HG03097 (cell line): ENCODE measurements around the gene PHRF1.

Source experiments
- ATAC-seq: cut with Tn5 transposase; IDR thresholded peaks from one replicate; pipeline ENCODE4 v1.9.1; 2021; ENCODE audit not compliant: unreplicated experiment, low FRiP score

PHRF1 gene

DNA sequence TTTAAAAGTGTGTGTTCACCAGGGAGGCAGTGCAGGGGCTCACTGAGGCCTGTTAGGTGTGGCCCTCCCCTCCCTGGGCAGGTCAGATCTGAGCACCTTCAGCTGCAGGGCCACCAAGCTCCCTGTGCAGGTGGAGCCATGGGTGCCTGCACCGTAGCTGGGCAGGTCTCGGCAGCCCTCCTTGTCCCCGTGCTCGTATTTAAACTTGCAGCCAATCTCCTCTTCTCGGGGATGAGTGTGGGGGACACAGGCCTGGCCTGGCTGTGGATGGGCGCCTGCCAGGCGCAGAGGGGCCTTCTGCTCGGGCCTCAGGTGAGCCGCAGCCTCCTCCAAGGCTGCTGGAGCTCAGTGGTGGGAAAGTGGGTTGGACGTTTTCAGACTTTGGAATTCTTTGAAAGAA is 19.1 kb downstream of the PHRF1 start:
- no peak for ATAC-seq

DNA sequence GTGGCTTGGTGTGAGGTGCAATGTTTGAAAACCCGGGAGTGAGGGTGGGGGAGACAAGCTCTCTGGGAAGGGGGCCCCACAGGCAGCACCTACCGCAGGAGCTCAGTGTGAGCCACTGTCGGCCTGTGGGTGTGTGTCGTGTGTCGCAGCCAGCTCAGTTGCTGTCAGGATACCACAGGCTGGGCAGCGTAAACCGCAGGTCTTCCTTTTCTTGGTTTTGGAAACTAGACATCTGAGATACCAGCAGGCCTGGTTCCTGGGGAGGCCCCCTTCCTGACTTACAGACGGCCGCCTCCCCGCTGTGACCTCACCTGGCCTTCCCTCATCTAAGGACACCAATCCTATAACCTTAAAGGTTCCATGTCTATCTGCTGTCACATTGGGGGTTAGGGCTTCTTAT is 20.1 kb downstream of the PHRF1 start:
- ATAC-seq, result no peak

DNA sequence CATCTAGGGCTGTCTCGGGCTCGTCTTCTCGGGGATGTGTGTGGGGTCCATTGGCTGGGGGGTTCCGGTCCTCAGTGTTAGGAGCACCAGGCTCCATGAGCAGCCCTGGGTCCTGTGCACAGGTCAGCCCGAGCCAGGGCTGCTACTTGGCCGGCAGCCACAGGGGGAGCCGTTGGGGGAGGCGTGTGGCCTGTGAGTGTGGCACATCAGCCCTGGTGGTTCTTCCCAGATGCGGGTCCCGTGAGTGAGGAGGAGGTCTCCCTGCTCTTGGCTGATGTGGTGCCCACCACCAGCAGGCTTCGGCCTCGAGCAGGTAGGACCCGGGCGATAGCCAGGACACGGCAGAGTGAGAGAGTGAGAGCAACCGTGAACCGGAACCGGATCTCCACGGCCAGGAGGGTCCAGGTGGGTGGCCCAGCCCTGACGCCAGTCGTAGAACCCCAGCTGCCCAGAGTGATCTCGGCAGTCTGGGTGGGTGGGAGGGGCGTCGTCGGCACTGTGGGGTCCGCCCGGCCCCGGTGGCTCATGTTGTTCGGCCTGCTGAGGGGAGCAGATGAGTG is 21.0 kb downstream of the PHRF1 start:
- ATAC-seq, result no peak

DNA sequence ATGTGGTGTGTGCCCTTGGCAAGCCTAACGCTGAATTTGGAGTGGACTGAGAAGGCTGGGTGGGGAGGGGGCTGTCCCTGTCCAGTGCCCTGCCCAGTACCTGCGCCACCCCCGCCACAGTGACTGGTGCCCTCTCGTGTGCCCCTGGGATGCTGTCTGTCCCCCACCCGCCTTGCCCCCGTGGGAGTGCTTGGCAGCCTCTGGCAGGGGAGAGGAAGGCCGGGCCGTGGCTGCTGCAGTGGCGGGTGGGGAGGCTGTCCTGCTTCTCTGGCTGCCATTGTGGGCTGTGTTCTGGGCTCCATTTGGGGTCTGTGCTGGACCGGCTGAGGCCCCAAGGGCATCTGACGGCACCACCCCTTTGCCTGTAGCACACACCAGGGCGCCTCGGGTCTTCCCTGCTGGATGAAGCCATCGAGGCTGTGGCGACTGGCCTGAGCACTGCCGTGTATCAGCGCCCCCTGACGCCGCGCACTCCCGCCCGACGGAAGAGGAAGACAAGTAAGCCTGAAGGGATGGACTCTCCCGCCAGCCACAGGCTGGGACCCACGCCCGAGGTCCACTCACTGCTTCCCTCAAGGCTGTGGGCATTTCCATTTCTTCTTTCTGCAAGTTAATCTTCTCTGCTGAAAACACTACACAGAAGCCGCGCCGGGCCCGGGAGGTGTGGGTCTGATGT is 21.9 kb downstream of the PHRF1 start:
- ATAC-seq, result no peak

DNA sequence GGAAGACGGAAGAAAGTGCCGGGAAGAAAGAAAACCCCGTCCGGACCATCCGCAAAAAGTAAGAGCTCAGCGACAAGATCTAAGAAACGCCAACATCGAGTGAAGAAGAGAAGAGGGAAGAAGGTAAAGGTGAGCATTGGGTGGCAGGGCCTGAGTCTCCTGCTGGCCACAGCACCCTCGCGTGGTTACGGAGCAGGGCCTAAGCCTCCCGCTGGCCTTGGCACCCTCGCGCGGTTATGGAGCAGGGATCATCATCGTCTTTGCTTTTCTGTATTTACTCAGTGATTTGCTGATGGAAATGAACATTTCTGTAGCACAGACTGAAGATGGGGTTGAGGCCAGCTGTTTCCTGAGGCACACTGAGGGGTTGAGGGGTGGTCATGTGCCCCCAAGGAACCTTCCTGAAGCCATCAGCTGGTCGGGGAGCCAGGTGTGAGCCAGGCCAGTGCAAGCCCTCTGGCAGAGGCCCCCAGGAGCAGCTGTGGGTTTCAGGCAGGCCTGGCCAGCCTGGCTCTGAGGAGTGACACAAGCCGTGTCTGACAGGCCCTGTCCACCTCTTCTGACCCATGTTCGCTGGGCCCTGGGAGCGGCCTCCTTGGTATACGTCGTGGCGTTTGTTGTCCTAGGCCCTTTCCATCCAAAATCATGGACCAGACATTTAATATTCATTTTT is 25.4 kb downstream of the PHRF1 start:
- no peak for ATAC-seq

DNA sequence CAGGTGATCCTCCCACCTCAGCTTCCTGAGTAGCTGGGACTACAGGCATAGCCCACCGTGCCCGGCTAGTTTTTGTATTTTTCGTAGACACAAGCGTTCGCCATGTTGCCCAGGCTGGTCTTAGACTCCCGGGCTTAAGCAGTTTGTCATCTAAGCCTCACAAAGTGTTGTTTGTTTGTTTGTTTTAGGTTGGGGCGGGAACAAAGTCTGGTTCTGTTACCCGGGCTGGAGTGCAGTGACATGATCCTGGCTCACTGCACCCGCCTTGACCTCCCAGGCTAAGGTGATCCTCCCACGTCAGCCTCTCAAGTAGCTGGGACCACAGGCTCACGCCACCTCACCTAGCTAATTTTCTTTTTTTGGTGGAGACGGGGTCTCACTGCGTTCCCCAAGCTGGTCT is 26.9 kb downstream of the PHRF1 start:
- no peak for ATAC-seq

DNA sequence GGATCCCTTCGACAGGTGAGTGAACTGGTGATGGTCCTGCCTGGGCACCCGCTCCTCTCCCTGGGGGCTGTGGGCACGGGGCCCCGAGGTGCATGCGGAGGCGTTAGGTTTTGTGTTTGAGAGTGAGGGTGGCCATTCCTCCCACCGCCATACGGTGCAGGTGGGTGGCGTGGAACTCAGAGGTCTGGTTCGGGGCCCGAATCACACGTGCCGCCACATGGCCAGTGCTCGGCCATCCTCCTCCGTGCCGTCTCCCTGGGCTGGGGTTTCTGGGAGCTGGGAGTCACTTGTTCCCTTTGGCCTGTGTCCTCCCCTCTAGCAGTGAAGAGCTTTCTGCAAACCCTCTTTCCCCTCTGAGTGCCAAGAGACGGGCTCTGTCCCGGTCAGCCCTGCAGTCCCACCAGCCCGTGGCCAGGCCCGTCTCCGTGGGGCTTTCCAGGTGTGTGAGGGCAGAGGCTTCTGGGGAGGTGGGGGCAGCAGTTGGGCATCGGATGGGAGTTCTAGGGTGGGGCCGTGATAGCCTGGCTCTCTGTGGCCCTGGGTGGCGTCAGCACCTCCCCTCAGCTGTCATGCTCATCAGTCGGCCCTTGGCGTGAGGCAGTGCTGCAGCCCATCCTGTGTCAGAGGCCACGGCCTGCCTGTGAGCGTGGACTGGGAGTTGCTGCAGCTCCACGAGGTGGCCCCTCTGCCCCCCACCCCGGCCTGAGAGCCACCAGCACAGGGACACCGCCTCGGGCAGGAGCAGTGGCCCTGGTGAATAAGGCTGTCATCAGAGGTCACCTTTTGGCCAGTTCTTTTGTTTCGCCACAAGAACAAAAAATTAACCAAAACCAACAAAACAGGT is 29.2 kb downstream of the PHRF1 start:
- no peak for ATAC-seq

DNA sequence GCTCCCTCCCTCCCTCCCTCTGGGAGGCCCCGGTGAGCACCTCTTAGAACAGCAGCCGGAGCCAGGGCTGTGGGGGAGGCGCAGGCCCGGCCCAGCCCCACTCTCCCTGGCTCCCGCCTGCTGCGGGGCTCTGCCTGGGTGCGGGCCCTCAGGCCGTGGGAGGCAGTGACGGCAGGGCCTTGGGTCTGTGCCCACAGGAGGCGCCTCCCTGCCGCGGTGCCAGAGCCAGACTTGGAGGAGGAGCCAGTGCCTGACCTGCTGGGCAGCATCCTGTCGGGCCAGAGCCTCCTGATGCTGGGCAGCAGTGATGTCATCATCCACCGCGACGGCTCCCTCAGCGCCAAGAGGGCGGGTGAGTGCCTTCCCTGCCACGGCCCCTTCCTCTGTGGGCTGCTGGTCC is 30.0 kb downstream of the PHRF1 start:
- no peak for ATAC-seq

DNA sequence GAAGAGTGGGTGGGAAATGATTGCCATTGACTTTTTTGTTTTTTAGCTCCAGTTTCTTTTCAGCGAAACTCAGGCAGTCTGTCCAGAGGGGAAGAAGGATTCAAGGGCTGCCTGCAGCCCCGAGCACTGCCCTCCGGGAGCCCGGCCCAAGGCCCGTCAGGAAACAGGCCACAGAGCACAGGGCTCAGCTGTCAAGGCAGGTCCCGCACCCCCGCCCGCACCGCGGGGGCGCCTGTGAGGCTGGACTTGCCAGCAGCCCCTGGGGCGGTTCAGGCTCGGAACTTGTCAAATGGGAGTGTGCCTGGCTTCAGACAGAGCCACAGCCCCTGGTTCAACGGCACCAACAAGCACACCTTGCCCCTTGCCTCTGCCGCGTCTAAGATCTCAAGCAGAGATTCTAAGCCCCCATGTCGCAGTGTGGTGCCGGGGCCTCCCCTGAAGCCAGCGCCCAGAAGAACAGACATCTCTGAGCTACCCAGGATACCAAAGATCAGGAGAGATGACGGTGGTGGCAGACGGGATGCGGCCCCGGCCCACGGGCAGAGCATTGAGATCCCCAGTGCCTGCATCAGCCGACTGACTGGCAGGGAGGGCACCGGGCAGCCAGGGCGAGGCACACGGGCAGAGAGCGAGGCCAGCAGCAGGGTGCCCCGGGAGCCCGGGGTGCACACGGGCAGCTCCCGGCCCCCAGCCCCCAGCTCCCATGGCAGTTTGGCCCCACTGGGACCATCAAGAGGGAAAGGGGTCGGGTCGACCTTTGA is 30.9 kb downstream of the PHRF1 start:
- no peak for ATAC-seq

DNA sequence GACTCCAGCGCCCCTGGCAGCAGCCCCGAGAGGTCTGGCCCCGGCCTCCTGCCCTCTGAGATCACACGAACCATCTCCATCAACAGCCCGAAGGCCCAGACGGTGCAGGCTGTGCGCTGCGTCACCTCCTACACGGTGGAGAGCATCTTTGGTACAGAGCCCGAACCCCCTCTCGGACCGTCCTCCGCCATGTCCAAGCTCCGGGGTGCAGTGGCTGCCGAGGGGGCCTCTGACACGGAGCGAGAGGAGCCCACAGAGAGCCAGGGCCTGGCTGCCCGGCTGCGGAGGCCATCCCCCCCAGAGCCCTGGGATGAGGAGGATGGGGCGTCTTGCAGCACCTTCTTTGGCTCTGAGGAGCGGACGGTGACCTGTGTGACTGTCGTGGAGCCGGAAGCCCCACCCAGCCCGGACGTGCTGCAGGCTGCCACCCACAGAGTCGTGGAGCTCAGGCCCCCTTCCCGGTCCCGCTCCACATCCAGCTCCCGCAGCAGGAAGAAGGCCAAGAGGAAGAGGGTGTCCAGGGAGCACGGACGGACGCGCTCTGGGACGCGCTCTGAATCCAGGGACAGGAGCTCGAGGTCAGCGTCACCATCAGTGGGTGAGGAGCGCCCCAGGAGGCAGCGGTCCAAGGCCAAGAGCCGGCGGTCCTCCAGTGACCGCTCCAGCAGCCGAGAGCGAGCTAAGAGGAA is 31.8 kb downstream of the PHRF1 start:
- ATAC-seq, result no peak

DNA sequence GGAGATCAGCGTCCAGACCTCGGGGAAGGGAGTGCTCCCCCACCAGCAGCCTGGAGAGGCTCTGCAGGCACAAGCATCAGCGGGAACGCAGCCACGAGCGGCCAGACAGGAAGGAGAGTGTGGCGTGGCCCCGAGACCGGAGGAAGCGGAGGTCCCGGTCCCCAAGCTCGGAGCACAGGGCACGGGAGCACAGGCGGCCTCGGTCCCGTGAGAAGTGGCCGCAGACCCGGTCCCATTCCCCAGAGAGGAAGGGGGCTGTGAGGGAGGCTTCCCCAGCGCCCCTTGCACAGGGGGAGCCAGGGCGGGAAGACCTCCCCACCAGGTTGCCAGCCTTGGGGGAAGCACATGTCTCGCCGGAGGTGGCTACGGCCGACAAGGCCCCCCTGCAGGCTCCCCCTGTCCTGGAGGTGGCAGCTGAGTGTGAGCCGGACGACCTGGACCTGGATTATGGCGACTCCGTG is 32.6 kb downstream of the PHRF1 start:
- no peak for ATAC-seq

DNA sequence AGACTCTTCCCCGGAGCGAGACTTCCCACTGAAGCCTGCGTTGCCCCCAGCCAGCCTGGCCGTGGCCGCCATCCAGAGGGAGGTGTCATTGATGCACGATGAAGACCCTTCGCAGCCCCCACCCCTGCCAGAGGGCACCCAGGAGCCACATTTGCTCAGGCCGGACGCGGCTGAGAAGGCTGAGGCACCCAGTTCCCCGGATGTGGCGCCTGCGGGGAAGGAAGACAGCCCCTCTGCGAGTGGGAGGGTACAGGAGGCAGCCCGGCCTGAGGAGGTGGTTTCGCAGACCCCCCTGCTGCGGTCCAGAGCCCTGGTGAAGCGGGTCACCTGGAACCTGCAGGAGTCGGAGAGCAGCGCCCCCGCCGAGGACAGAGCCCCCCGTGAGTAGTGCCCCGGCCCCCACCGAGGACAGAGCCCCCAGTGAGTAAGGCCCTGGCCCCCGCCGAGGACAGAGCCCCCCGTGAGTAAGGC is 33.1 kb downstream of the PHRF1 start:
- ATAC-seq, result no peak

DNA sequence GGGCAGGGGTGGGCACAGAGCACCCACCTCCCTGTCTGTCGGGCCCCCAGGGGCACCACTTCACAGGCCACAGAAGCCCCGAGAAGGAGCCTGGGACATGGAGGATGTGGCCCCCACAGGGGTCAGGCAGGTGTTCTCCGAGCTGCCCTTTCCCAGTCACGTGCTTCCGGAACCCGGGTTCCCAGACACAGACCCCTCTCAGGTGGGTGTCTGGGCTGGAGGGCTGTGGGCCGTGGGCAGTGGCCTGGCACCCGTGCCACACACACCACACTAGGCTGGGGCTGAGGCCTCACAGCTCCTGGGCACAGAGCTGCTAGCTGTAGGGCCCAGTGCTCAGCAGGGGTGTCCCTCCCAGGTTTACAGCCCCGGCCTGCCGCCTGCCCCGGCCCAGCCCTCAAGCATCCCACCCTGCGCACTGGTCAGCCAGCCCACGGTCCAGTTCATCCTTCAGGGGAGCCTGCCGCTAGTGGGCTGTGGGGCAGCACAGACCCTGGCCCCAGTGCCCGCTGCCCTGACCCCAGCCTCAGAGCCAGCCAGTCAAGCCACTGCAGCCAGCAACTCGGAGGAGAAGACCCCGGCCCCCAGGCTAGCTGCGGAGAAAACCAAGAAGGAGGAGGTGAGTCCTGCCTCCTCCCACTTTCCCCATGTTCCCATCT is 34.0 kb downstream of the PHRF1 start:
- ATAC-seq, result no peak

DNA sequence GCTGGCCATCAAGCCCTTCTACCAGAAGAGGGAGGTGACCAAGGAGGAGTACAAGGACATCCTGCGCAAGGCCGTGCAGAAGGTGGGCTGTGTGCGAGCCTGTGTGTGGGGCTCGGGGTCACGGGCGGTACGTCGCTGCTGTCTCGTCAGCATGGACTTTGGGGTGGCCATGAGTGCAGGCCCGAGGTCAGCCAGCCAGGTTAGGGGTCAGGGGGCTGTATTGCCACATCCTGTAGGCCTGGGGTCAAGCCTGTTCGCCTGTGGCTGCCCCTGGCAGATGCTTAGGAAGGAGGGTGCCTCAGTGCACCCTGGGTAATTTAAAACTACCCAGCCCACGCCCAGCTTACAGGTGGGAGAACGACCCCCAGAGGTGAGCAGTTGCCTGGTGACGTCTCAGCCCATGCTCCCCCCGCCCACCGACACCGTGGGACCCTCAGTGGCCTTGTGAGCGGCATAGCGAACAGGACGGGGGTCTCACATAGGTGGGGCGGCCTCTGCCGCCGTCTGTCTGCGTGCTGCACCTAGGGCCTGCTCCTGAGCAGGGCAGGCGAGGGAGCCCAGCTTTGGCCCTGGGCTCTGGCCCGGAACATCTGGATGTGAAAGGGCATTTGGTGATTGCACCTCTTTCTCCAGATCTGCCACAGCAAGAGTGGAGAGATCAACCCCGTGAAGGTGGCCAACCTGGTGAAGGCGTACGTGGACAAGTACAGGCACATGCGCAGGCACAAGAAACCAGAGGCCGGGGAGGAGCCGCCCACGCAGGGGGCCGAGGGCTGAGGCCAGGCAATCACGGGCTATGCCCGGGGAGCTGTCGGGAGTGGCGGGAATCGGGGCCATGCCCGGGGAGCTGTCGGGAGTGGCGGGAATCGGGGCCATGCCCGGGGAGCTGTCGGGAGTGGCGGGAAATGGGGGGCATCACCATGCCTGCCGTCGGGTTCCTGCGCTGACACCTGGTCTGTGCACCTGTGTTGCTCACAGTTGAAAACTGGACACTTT is 35.0 kb downstream of the PHRF1 start:
- ATAC-seq, result no peak

DNA sequence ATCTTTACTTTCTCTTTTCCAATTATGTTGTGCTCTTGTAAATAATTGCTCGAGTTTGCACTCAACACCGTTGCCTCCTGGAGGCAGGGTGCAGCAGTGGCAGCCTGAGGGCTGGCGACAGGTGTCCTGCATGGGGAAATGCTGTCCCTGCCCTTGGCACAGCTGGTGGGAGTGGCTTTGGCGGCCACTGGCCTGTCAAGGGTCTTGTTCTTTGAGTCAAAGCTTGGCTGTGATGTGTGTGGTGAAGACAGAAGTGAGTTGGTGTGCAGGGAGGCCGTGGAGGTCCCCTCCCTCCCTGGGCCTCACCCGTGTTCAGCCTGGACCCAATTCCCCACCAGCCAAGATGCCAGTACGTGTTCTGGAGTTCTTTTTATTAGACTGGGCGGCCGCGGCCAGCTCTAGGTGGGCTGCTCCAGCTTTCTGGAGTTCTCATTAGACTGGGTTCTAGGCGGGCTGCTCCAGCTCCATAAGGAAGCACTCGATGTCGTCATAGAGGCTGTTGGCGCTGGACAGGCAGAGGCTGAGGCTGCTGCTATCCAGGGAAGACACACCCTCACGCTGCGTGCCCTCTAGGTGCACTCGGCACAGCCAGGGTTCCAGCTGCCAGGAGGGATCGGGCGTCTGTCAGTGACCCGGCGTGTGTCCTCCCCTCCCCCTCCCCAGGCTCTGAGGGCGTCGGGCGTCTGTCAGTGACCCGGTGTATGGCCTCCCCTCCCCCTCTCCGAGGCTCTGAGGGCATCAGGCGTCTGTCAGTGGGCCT is 36.1 kb downstream of the PHRF1 start:
- no peak for ATAC-seq

DNA sequence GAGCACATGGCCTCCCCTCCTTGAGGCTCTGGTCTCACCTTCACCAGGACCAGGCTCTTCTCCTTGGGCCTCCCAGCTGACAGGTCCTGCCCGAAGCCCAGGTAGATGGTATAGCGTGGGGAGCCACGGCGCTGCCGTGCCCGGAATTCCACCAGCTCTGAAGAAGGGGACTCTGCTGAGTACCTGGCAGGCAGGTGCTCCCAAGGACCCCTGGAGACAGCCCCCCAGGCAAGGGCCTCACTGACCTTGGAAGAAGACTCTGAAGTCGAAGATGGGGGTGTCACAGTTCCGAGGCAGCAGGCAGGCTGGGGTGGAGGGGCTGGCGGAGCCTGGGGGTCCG is 36.7 kb downstream of the PHRF1 start:
- ATAC-seq, result no peak

DNA sequence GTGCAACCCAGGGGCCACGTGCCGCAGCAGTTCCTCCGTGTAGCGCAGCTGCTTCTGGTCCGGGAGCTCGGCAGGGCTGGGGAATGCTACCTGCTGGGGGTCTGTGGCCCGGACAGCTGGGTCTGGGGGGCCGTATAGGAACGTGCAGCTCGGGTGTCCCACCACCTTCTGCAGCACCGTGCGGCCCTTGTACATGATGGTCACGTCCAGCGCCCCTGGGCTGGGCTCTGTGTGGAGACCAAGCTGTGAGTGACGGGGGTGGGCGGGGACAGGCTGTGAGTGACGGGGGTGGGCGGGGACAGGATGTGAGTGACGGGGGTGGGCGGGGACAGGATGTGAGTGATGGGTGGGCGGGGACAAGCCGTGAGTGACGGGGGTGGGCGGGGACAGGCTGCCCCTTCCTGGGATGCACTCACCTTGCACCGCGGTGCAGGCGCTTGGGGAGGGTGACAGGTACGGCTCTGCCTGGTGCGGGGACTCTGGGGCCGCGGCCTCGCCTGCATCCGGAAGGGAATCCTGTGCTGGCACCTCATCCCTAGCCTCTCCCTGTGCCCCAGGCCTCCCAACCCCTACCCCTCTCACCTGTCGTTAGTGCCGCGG is 37.2 kb downstream of the PHRF1 start:
- ATAC-seq, result no peak
